ENCODE measurements around the gene BLVRB.
"Not testable (repeated sequence)": the region's sequence is repeated elsewhere in the genome, so short reads cannot be mapped to it uniquely, and the experiment has no call there.

Gene BLVRB

GRCh38 chr19:40486017-40486416 lies 20.5 kb upstream of the BLVRB start:
- no peak for DNase-seq (ENCODE audit: low read depth)

GRCh38 chr19:40475878-40476644 lies 10.5 kb upstream of the BLVRB start:
- DNase-seq (ENCODE audit: low read depth) = not testable (repeated sequence)

- DNase-seq (ENCODE audit: low read depth) = no peak
Observed at GRCh38 chr19:40474737-40475136, 9.2 kb upstream of the BLVRB start.

GRCh38 chr19:40472516-40472915 lies 7.0 kb upstream of the BLVRB start:
- DNase-seq (ENCODE audit: low read depth) = no peak

GRCh38 chr19:40471111-40471510 lies 5.6 kb upstream of the BLVRB start:
- DNase-seq (ENCODE audit: low read depth) = no peak

GRCh38 chr19:40469011-40469410 lies 3.5 kb upstream of the BLVRB start:
- no peak for DNase-seq (ENCODE audit: low read depth)

GRCh38 chr19:40466985-40467734 lies 1.6 kb upstream of the BLVRB start, which contains the start of gene SPTBN4:
SPTBN4 (plus strand) TSS chr19:40467001; CDS start chr19:40472622, 5,621 bp downstream.
- DNase-seq (ENCODE audit: low read depth) = no peak

- no peak for DNase-seq (ENCODE audit: low read depth)
Observed at GRCh38 chr19:40466219-40466984, 857 bp upstream of the BLVRB start.

- DNase-seq (ENCODE audit: low read depth) = no peak
Observed at GRCh38 chr19:40465025-40465556, 454 bp downstream of the BLVRB start.

- DNase-seq (ENCODE audit: low read depth) = peak; percentile 51
Observed at GRCh38 chr19:40464059-40465024, 1.2 kb downstream of the BLVRB start.

GRCh38 chr19:40463587-40464037 lies 1.9 kb downstream of the BLVRB start:
- DNase-seq (ENCODE audit: low read depth) = not testable (repeated sequence)

GRCh38 chr19:40461669-40462221 lies 3.8 kb downstream of the BLVRB start:
- DNase-seq (ENCODE audit: low read depth) = no peak

GRCh38 chr19:40460185-40460584 lies 5.4 kb downstream of the BLVRB start:
- DNase-seq (ENCODE audit: low read depth) = no peak

GRCh38 chr19:40458597-40458974 lies 7.0 kb downstream of the BLVRB start:
- no peak for DNase-seq (ENCODE audit: low read depth)

- DNase-seq (ENCODE audit: low read depth) = no peak
Observed at GRCh38 chr19:40457953-40458596, 7.5 kb downstream of the BLVRB start.

- DNase-seq (ENCODE audit: low read depth) = no peak
Observed at GRCh38 chr19:40457048-40457447, 8.5 kb downstream of the BLVRB start.

- not testable (repeated sequence) for DNase-seq (ENCODE audit: low read depth)
Observed at GRCh38 chr19:40453943-40454342, 11.6 kb downstream of the BLVRB start.

GRCh38 chr19:40453151-40453735 lies 12.3 kb downstream of the BLVRB start:
- no peak for DNase-seq (ENCODE audit: low read depth)

- no peak for DNase-seq (ENCODE audit: low read depth)
Observed at GRCh38 chr19:40452016-40452415, 13.5 kb downstream of the BLVRB start.

- DNase-seq (ENCODE audit: low read depth) = no peak
Observed at GRCh38 chr19:40450664-40451063, 14.9 kb downstream of the BLVRB start.
